ENCODE data around the gene GBP4.

The GBP4 gene

DNA sequence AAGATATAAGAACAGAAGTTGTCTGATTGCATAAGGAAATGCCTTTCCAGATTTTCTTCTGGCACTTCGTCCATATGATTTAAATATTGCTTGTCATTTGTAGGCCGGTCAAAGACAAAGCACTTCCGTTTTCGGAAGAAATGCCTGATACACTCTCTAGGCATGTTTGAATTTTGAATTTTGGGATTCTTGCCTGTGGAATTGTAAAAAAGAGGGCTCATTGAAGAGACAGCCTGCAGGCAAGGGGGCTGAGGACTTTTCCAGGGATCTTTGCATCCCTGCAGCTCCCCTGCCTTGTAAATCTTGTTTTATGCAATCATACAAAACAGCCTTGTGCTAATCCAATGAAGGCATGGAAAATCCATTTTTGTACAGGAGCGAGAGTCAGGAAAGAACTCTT is 7.4 kb downstream of the GBP4 start:
- H3K27me3 Mint-ChIP-seq (ENCODE audit: low read depth) = no peaks in the 10 kb centered on the region
- H3K27ac Mint-ChIP-seq = no peak overlapping the region
- DNase-seq (ENCODE audit: low spot score) = no peak
- H3K4me3 Mint-ChIP-seq = no peak overlapping the region
- H3K9me3 Mint-ChIP-seq = no peaks in the 10 kb centered on the region
- H3K4me1 Mint-ChIP-seq (ENCODE audit: low read depth) = peaks cover 23% of the 10 kb centered on the region
- H3K36me3 Mint-ChIP-seq (ENCODE audit: low read depth) = peaks cover 80% of the 10 kb centered on the region

- Mint-ChIP-seq H3K27ac (no peak overlapping the region), H3K4me3 (no peak overlapping the region), H3K9me3 (no peaks in the 10 kb centered on the region), H3K36me3 (ENCODE audit: low read depth) (peaks cover 83% of the 10 kb centered on the region), H3K4me1 (ENCODE audit: low read depth) (peaks cover 11% of the 10 kb centered on the region), H3K27me3 (ENCODE audit: low read depth) (no peaks in the 10 kb centered on the region)
- DNase-seq (ENCODE audit: low spot score) = no peak
Measured at GRCh38 chr1:89190017-89190416, 8.7 kb downstream of the GBP4 start.

GRCh38 chr1:89179343-89179742 is 19.4 kb downstream of the GBP4 start:
- H3K27me3 Mint-ChIP-seq (ENCODE audit: low read depth) = no peaks in the 10 kb centered on the region
- no peak overlapping the region for H3K4me3 Mint-ChIP-seq
- peaks cover 7% of the 10 kb centered on the region for H3K4me1 Mint-ChIP-seq (ENCODE audit: low read depth)
- H3K9me3 Mint-ChIP-seq = peaks cover 12% of the 10 kb centered on the region
- no peak overlapping the region for H3K27ac Mint-ChIP-seq
- peaks cover 32% of the 10 kb centered on the region for H3K36me3 Mint-ChIP-seq (ENCODE audit: low read depth)
- DNase-seq (ENCODE audit: low spot score) = no peak

DNA sequence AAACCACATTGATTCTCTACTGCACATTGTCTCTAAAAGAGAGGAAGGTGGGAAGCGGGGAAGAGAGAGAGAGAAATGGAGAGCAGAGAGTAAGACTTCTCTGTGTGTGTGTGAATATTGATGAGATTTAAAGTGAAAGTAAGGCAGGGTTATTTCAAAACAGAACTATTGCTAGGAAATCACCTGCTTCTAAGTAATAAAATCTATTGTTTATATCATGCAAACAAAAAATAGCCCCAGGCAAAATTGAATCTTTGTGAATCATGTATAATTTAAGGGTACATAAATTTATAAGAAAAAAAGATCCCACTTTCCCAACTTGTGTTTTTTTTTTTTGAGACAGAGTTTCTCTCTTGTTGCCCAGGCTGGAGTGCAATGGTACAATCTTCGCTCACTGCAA is 21.8 kb downstream of the GBP4 start:
- no peak overlapping the region for H3K27ac Mint-ChIP-seq

GRCh38 chr1:89175601-89176256 is 23.0 kb downstream of the GBP4 start, which contains the start of gene GBP7:
GBP7 (minus strand) TSS chr1:89176003; CDS start chr1:89171935, 4,068 bp downstream.
- Mint-ChIP-seq H3K4me1 (ENCODE audit: low read depth) (peaks cover 14% of the 10 kb centered on the region), H3K27me3 (ENCODE audit: low read depth) (no peaks in the 10 kb centered on the region)

More for the DNA sequence above, 21.8 kb downstream of the GBP4 start:
- DNase-seq (ENCODE audit: low spot score) = no peak
- H3K36me3 Mint-ChIP-seq (ENCODE audit: low read depth) = peaks cover 16% of the 10 kb centered on the region
- H3K9me3 Mint-ChIP-seq = peaks cover 5% of the 10 kb centered on the region
- no peaks in the 10 kb centered on the region for H3K27me3 Mint-ChIP-seq (ENCODE audit: low read depth)
- H3K4me1 Mint-ChIP-seq (ENCODE audit: low read depth) = peaks cover 7% of the 10 kb centered on the region
- H3K4me3 Mint-ChIP-seq = no peak overlapping the region

DNA sequence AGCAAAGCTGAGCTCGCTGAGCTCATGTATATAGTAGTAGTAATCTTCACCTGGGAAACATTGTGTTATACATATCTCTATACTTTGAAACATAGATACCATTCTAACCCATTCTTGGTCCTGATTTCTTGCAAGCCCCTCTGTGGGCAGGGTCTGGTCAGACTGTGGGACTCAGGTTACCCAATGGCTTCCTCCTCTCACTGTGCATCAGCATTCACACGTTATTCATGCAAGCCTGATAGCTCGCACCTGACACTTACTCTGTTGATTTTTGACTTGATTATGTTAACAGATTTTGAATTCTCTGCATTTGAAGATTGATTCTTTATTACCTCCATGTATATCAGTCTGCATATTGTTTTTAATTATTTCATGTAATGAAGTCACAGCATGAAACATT is 24.3 kb downstream of the GBP4 start:
- Mint-ChIP-seq H3K27me3 (ENCODE audit: low read depth) (no peaks in the 10 kb centered on the region), H3K4me1 (ENCODE audit: low read depth) (peaks cover 14% of the 10 kb centered on the region), H3K9me3 (peaks cover 19% of the 10 kb centered on the region), H3K4me3 (no peak overlapping the region), H3K27ac (no peak overlapping the region), H3K36me3 (ENCODE audit: low read depth) (peaks cover 11% of the 10 kb centered on the region)
- DNase-seq (ENCODE audit: low spot score) = no peak

More at GRCh38 chr1:89175601-89176256, 23.0 kb downstream of the GBP4 start, which contains the start of gene GBP7:
- no peak for DNase-seq (ENCODE audit: low spot score)
- Mint-ChIP-seq H3K36me3 (ENCODE audit: low read depth) (peaks cover 12% of the 10 kb centered on the region), H3K27ac (no peak within 1 kb of the TSS), H3K4me3 (no peak within 1 kb of the TSS), H3K9me3 (peaks cover 12% of the 10 kb centered on the region)

- Mint-ChIP-seq H3K27me3 (ENCODE audit: low read depth) (no peaks in the 10 kb centered on the region), H3K27ac (no peak overlapping the region), H3K9me3 (peaks cover 25% of the 10 kb centered on the region), H3K4me3 (no peak overlapping the region), H3K36me3 (ENCODE audit: low read depth) (peaks cover 12% of the 10 kb centered on the region), H3K4me1 (ENCODE audit: low read depth) (peaks cover 14% of the 10 kb centered on the region)
- no peak for DNase-seq (ENCODE audit: low spot score)
Measured at GRCh38 chr1:89172468-89173143, 26.1 kb downstream of the GBP4 start.

GRCh38 chr1:89171067-89171438 is 27.7 kb downstream of the GBP4 start:
- Mint-ChIP-seq H3K4me3 (no peak overlapping the region), H3K9me3 (peaks cover 25% of the 10 kb centered on the region), H3K27ac (no peak overlapping the region), H3K36me3 (ENCODE audit: low read depth) (peaks cover 12% of the 10 kb centered on the region), H3K4me1 (ENCODE audit: low read depth) (peaks cover 7% of the 10 kb centered on the region), H3K27me3 (ENCODE audit: low read depth) (no peaks in the 10 kb centered on the region)
- DNase-seq (ENCODE audit: low spot score) = no peak

DNA sequence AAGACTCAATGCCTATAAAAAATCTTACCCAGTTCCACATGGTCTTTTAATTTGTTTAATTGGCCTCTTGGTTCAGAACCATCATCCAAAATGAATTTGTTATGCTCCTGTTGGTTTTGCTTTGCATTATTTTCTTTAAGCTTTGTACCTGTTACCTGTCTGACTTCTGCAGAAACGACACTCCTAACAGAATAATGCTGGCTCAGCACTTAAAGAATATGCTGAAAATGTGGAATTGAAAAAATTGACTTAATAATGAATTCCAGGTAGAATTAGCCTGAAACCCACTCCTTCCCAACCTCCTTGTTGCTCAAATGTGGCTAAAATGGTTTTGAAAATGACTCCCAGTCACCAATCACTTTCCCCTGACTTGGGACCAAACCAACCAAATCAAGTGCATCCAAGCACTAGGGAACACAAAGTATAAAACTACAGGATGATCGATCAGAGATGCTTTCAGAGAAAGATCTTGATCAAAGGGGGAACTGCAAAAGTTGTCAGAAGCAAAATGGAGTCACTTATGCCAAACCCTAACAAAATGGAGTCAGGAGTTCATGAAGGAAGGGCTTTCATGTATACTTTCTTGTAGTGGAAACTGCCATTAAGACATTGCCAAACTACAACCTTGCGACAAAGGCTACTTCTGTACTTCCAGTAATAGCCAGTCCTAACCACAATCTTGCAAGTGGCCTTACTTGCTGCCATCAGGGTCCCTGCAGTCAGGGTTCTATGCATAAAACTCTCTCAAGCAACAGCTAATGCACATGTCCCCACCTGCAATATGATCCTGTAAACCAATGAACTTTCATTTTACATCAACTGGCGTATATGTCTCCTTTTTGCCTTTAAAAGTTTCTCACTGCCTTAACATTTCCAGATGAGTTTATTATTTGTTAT is 28.3 kb downstream of the GBP4 start:
- peaks cover 25% of the 10 kb centered on the region for H3K9me3 Mint-ChIP-seq
- H3K27ac Mint-ChIP-seq = no peak overlapping the region
- H3K4me3 Mint-ChIP-seq = no peak overlapping the region
- no peak for DNase-seq (ENCODE audit: low spot score)
- peaks cover 7% of the 10 kb centered on the region for H3K4me1 Mint-ChIP-seq (ENCODE audit: low read depth)
- H3K27me3 Mint-ChIP-seq (ENCODE audit: low read depth) = no peaks in the 10 kb centered on the region
- H3K36me3 Mint-ChIP-seq (ENCODE audit: low read depth) = peaks cover 12% of the 10 kb centered on the region

DNA sequence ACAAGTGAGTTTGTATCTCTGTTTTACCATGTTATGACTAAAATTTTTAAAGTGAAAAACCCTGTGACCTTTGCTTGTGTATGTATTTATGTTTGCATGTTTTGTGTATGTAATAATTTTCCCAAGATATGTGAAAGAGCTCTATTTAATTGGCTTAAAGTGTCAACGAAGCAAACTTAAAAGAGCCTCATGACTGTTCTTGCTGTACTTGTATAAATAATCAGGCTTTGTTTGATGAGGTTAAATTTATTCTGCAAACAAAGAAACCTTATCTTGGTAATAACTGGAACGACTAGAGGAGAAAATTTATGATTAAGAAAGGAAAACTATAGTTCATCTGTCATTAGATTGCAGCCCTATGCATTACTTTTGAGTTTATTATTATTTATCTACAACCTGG is 29.6 kb downstream of the GBP4 start:
- no peak for DNase-seq (ENCODE audit: low spot score)
- H3K9me3 Mint-ChIP-seq = peaks cover 25% of the 10 kb centered on the region
- no peak overlapping the region for H3K27ac Mint-ChIP-seq
- H3K4me3 Mint-ChIP-seq = no peak overlapping the region
- peaks cover 12% of the 10 kb centered on the region for H3K36me3 Mint-ChIP-seq (ENCODE audit: low read depth)
- peaks cover 7% of the 10 kb centered on the region for H3K4me1 Mint-ChIP-seq (ENCODE audit: low read depth)
- no peaks in the 10 kb centered on the region for H3K27me3 Mint-ChIP-seq (ENCODE audit: low read depth)

- DNase-seq (ENCODE audit: low spot score) = no peak
- Mint-ChIP-seq H3K4me1 (ENCODE audit: low read depth) (peaks cover 7% of the 10 kb centered on the region), H3K4me3 (no peak overlapping the region), H3K9me3 (peaks cover 25% of the 10 kb centered on the region), H3K27ac (no peak overlapping the region), H3K27me3 (ENCODE audit: low read depth) (no peaks in the 10 kb centered on the region), H3K36me3 (ENCODE audit: low read depth) (peaks cover 9% of the 10 kb centered on the region)
Measured at GRCh38 chr1:89167590-89168230, 31.0 kb downstream of the GBP4 start.

DNA sequence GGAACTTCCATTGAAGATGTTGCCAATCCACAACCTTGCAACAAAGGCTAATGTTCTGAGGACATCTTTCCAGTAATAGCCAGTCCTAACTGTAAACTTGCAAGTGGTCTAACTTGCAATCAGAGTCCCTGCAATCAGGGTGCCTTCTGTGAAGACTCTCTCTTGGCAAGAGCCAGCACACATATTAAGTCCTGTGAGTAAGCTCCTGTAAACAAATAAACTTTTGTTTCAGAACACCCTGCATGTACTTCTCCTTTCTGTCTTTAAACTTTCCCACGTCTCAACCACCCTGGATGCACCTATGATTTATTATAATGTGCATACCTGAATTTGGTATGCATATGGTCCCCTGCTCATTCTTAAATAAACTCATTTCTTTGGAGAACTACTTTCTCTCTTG is 32.0 kb downstream of the GBP4 start:
- no peaks in the 10 kb centered on the region for H3K27me3 Mint-ChIP-seq (ENCODE audit: low read depth)
- DNase-seq (ENCODE audit: low spot score) = no peak
- peaks cover 20% of the 10 kb centered on the region for H3K9me3 Mint-ChIP-seq
- no peak overlapping the region for H3K4me3 Mint-ChIP-seq
- H3K36me3 Mint-ChIP-seq (ENCODE audit: low read depth) = peaks cover 7% of the 10 kb centered on the region
- H3K4me1 Mint-ChIP-seq (ENCODE audit: low read depth) = peaks cover 6% of the 10 kb centered on the region
- no peak overlapping the region for H3K27ac Mint-ChIP-seq

- Mint-ChIP-seq H3K9me3 (peaks cover 22% of the 10 kb centered on the region), H3K27me3 (ENCODE audit: low read depth) (no peaks in the 10 kb centered on the region), H3K4me3 (no peak overlapping the region), H3K36me3 (ENCODE audit: low read depth) (peaks cover 2% of the 10 kb centered on the region), H3K4me1 (ENCODE audit: low read depth) (peaks cover under 1% of the 10 kb centered on the region), H3K27ac (no peak overlapping the region)
- DNase-seq (ENCODE audit: low spot score) = no peak
Measured at GRCh38 chr1:89165811-89166210, 32.9 kb downstream of the GBP4 start.
